Middle frontal gyrus (tissue), 1 donor: ENCODE measurements around the gene KIRREL1.
A peak's percentile ranks its signal among the peaks of the same experiment; 100 is the strongest.

ENCODE experiments used
- DNase-seq: peaks from one replicate; pipeline ENCODE4 v3.0.0-alpha.2; 2015; ENCODE audit warnings: low spot score; ENCODE audit errors: extremely low spot score

Gene KIRREL1

DNA sequence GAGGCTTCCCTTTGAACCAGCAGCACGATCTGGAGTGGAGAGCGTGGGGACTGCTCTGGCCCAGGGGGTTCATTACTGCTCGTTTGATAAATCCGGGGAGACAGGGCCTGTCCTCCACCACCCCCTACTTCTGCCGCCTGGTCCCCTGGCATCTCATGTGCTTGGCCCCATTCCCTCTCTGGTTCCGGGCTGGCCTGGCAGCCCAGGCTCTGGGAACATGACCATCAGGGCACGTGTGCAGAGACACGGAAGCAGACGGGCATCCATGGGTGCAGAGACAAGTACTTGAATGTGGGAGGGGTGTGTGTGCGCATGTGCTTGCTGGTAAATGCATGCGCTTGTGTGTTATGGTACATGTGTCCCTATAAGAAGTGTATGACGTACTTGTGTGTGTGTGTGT lies 75.5 kb downstream of the KIRREL1 start:
- no peak for DNase-seq

DNA sequence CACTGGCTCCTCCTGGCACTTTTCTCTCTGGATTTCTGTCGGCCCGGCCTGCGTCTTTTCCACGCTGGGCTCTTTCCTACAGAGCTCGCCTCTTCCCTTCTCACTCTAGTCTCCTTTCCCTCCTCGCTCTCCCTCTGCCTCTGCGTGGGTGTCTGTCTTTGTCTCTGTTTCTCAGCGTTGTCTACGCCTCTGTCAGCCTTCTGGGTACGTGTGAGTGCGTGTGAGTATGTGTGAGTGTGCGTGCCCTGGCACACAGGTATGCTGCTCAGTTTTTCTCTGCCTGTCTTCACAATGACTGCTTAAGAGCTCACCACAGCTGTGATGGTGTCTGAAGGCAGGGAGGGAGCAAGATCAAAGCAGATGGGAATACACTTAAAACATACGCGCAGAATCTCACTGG lies 77.7 kb downstream of the KIRREL1 start:
- DNase-seq = no peak

DNA sequence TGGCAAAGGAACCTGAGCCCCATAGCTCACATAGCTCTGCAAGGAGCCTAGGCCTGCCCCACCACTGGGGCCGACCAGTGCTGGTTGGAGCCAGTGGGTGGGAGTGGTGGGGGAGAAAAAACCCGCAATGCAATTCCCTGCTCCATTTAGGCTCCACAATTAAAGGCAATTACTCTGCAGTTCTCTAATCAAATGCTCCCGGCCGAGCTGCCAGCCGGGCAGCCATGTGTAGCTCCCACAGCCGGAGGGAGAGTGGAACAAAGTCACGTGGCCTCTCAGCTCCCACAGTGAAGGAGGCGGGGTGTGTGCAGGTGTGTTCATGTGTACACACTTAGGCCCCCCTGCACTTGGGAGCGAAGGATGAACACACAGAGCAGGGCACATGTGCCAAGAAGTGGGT lies 81.6 kb downstream of the KIRREL1 start:
- DNase-seq = no peak

DNA sequence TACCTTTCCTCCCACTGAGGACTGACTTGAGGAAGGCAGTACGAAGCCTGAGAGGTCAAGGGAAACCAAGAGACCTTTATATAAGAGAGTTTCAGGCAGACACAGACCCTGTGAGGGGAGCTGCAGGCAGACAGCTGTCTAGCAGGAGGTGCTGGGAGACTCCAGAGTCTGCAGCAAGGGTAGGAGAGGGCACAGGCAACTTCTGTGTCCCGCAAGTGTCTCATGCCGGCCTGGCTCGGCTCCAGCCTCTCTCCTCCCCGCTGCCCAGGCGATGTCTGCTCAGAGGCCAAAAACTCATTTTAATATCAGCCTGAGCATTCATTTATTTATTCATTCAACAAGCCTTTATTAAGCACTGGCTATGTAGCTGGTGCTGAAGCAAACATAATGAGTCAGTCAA lies 83.0 kb downstream of the KIRREL1 start:
- DNase-seq = no peak

DNA sequence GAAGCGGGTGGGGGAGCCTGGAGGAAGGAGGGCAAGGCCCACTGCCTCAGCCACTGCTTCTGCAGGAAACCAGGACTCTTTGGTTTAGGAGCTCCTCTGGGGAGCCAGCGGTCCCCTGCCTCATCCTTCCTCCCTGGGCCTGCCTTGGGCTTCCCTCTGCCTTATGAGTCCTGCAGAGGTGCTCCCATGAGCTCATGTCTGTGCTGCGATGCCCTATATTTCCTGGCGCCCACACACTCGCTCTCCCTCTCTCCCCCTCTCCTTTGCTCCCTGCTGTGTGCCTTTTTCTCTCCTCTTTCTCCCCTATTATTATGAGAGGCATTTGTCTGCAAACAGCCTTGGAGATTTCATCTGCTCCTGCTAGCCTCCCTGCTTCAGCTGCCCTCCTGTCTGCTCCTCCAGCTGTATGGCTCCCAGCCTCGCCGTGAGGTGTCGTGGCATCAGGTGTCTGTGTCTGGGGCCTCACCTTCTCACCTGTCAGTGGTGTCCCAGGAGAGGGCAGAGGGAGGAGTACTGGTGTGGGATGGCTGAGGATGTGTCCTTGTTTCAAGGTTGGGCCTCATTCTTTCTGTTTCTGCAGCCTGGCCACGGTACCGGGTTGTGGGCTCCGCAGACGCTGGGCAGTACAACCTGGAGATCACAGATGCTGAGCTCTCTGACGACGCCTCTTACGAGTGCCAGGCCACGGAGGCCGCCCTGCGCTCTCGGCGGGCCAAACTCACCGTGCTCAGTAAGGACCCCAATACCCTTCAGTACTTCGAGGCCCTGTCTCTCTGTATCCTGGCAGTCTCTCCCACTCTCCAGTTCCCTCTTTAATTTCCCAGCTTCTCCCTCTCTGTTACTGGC lies 84.2 kb downstream of the KIRREL1 start:
- DNase-seq = no peak

DNA sequence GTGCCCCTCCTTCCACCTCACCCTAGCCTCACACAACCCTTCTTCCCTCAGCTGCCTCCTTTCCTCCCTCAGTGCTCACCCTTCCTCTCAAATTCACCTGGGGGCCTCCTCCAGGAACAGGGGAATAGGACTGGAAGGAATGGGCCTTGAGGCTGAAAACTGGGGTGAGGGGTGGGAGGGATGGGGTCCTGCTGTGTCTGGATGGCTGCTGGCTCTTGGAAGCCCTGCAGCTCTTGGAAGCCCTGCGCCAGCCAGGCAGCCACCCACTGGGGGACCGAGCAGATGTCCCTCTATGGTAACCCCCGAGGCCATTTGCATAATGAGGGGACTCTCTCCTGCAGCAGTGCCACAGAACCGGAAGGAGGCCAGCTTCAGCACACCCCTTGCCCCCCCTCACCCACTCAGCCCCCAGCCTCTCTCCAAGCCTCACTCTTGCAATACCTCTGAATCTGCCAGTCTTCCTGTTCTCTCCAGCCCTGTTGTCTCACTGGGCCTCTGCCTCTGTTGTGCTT lies 85.2 kb downstream of the KIRREL1 start:
- no peak for DNase-seq

DNA sequence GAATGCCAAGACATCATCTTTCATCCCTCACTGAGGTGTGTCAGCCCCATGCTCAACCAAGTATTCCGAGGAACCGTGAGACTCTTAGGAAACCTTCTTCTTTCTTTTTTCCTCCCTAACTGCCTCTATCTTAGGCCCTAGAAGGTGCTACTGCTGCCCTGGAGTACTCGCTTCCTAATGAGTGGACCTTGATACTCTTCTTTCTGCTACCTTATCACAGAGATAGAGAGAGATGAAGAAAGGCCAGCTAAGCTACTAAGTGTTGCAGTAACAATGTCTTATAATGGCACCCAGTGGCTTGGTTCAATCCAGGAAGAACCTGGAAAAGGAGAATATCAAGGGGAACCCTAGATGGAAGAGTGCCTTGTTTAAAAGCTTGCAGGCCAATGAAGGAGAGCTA lies 86.6 kb downstream of the KIRREL1 start:
- no peak for DNase-seq

DNA sequence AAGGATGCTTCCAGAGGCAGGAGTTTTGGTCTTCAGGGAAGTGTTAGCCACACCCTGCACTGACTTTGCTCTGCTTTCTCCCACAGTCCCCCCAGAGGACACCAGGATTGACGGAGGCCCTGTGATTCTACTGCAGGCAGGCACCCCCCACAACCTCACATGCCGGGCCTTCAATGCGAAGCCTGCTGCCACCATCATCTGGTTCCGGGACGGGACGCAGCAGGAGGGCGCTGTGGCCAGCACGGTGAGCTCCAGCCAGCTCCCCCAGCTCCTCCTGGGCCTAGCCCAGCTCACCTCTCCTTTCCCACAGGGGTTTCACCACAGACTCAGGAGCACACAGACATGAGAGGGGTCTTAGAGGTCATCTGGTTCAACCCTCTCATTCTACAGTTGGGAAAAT lies 90.9 kb downstream of the KIRREL1 start:
- no peak for DNase-seq

DNA sequence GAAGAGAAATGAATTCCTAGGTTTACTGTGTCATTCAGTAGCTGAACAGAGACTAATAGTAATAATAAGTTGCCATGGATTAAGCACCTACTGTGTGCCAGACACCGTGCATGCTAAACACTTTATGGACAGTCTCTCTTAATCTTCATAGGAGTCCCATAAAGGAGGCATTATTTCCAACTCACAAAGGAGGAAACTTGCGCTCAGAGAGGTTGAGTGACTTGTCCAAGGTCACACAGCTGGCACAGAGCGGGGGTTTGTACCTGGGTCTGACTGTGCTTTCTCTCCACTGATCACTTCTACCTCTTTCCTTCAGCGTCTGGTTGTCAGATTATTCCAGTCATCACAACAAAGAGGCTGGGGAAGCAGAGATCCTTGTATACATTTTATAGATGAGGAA lies 91.3 kb downstream of the KIRREL1 start:
- no peak for DNase-seq

DNA sequence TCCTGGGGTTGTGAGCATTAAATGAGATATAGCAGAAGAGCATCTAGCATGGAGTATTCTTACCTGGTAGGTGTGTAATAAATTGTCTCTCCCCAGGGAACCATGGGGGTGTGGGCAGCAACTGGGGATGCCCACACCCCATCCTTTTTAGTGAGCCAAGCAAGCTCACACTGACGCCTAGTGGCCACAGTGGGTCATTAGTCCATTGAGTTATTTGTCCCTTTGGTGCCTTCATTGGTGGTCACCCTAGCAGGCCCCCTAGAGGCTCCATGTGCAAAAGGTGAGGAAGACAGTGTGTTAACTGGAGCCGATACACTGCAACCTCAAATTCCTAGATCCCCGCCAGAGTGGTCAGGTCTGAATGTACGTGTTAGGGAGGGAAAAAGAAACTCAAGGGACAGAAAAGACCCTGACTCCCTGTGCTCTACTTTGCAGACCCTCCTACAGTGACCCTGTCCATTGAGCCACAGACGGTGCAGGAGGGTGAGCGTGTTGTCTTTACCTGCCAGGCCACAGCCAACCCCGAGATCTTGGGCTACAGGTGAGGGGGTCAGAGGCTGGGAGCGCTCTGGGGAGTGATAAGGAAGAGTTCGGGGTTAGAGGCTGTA lies 94.0 kb downstream of the KIRREL1 start:
- DNase-seq = peak; percentile 10

DNA sequence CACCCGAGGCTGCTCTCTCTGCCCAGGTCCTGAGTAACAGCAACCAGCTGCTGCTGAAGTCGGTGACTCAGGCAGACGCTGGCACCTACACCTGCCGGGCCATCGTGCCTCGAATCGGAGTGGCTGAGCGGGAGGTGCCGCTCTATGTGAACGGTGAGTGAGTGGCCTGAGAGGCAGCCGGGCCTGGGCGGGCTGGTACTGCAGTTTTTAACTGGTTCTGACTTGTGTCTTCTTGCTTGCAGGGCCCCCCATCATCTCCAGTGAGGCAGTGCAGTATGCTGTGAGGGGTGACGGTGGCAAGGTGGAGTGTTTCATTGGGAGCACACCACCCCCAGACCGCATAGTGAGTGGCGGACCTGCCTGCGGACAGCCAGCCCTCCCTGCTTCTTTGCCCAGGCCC lies 96.0 kb downstream of the KIRREL1 start:
- DNase-seq = no peak

DNA sequence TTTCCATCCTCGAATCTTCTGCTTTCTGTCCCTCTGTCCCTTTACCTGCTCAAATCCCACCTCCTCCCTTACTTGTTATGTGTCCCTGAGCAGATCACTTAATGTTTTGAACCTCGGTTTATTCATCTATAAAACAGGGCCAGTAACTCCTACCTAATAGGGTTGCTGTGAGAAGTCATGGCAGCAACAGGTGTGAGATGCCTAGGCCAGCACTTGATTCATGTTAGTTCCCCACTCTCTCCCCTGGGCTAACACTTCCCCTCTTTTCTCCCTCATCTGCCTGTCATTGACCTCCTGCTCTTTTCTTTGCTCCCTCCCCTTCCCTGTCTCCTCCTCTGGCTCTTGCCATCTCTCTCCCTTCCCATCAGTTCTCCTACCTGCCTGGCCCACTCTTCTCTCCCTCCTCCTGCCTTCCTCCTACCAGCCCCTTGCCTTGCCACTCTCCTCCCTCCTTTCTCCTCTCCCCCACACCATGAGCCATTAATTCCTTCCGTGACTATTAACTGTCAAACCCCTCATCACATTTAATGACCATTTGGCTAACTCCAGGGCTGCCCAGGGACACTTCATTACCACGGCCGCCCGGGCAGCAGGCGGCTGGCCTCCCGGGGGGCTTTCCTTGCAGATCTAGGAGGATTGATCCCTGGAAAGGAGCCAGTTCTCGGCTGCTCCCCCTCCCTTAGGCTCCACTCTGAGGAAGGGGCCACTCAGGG lies 96.6 kb downstream of the KIRREL1 start:
- DNase-seq = no peak

DNA sequence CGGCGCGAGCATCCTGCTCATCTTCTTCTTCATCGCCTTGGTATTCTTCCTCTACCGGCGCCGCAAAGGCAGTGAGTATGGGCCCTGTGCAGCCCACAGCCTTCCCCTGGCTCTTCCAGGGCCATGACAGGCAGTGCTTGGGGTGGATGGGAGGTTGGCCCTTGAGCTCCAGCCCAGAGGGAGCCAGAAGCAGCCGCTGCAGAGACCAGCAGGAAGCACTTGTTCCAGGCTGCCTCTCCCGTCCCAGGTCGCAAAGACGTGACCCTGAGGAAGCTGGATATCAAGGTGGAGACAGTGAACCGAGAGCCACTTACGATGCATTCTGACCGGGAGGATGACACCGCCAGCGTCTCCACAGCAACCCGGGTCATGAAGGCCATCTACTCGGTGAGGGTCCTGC lies 99.9 kb downstream of the KIRREL1 start:
- DNase-seq = no peak

DNA sequence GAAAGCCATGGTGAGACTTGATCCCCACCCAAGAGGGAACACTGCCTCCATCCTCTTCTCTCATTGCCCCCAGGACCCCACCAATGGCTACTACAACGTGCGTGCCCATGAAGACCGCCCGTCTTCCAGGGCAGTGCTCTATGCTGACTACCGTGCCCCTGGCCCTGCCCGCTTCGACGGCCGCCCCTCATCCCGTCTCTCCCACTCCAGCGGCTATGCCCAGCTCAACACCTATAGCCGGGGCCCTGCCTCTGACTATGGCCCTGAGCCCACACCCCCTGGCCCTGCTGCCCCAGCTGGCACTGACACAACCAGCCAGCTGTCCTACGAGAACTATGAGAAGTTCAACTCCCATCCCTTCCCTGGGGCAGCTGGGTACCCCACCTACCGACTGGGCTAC lies 101.1 kb downstream of the KIRREL1 start:
- no peak for DNase-seq

DNA sequence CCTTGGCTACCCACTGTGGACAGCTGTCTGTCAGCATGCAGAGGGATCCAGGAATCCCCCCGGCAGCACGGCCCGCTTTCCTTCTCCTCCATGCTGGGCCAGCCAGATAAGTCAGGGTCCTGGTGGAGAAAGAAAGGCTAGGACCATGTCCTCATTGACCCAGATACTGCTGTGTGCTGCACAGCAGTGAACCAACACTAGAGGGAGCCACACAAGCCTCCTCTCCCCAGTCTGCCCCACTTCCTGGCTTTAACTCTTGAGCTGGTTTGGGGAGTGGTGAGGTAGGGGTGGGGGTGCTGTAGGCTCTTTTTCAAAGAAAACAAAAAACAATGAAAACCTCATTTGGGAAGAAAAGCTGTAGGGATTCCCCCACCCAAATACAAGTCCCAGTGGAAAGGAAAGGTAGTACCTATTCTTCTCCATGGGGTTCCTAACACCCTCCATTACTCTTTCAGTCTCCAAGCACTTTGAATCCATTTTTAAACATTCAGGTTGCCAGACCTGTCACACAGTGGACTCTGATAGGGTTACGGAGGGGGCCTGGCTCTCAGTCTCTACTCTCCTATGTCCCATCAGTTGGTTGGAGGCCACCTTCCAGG lies 102.4 kb downstream of the KIRREL1 start:
- DNase-seq = no peak

DNA sequence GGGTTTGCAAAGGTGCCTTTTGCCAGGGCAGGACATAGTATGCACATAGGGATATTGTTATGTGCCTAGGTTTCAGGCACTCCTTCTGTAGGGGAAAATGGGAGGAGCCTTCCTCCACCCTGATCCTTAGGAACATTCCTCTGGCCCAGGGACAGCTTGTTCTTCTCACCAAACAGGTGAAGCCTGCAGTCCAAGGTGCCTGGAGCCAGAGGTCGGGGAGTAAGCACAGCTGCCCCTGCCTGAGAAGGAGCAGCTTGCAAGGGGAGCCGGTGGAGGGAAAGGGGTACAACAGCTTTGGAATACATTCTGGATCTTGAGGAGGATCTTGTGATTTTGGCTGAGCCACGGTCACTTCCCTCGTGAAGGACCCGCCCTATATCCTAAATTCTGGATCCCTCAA lies 104.8 kb downstream of the KIRREL1 start:
- no peak for DNase-seq

DNA sequence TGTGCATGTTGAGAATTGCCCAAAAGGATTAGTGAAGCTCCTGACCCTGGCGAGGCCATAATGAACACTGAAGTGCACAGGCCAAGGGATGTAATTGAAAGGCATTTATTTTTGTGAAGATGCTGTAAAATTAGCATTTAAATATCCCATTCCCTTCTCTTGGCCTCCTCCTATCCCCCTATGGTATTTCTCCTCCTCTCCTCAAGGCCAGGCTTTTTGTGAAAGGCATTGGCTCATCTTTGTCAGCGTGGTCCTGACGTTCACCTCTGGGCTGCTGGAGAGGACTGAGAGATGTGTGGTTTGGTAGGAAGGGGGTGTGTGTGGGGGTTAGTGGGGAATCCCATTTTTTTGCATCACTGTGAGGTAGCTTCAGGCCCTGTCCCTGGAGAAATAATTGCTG lies 105.7 kb downstream of the KIRREL1 start:
- no peak for DNase-seq

DNA sequence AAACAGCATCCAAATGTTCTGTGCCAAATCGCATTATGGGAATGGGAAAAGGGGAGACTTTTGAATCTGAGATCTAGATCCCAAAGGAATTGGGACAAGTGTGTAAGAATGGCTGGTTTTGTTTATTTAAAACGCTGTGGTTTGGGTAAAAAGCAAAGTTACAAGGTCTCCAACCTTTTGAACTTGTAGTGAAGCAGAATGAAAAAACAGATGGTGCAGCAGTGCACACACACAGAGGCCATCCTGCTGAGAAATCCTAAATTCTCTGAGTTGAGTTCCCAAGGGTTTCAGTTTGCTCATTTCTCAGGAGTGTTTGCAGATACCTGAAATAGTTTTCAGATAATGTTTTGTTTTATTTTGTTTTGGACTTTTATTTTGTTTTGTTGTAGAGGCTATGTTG lies 107.1 kb downstream of the KIRREL1 start:
- no peak for DNase-seq

DNA sequence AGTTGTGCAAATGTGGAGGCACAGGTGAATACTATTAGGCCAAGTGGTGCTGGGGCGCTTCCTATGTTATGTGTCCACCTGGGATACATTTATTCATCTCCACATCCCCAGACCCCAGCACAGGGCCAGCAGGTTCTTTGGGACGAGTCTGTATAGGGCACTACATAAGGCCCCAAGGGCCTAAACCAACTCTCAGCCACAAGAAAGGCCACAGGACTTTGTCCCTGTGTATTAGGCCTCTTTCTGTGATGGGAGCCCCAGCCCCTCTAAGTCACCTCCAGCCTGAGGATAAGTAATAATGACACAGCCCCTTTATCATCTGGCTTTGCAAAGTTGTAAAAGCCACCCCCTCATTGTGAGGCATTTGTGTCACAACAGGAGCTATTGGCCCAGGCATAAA lies 108.0 kb downstream of the KIRREL1 start:
- no peak for DNase-seq

DNA sequence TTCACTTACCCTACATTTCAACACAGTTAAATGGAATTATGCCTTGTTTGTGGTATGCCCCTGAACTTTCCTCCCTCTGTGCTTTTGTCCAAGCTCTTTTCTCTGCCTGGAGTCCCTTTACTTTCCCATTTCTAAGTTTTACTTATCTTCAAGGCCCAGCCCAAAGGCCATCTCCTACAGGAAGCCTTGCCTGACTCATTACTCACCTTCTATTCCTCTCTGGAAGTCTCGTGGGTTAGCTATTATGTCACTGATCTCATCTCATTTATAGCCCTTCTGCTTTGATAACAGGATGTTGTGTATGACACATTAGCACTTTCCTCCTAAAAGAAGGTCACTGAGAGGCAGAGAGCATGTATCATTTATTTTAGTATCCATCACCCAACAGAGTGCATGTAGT lies 108.5 kb downstream of the KIRREL1 start:
- DNase-seq = no peak

DNA sequence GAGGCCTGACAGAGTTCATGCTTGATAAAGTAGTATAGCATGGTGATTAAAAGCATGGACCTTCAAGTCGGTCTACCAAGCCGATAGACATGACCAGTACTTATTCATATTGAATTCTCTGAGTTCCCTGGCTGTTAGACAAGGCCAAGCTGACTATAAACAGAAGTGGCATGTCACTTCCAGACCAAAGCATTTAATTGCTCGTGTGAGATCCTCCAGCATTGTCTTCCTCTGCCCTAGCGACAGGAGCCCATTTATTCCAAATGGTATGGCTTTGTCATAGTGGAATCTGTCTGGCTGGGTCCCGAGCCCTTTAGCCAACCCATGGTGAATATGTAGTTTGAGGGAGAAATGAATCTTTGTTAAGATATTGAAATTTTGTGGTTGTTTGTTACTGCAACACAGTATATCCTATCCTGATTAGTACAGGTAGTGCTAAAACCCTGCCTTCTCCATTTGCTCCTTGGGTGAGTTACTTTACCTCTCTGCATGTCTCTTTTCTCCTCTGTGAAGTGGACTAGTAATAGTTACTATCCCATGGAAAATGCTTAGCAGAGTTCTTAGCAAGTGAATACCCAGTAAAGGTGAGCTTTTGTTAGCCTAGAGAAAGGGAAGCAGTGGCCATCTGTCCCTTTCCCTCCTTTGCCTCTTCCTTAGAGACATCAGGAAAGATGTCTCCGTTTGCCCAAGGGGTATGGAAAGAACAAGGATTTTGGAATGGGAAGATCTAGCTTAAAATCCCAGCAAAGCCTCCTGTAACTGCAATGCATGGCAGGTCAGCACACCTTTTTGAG lies 109.6 kb downstream of the KIRREL1 start:
- DNase-seq = no peak
